Measurements from ENCODE around the gene EPB42.
"Not testable (repeated sequence)": the region's sequence is repeated elsewhere in the genome, so short reads cannot be mapped to it uniquely, and the experiment has no call there.

EPB42 gene

GRCh38 chr15:43239732-43240491 lies 19.1 kb upstream of the EPB42 start:
- DNase-seq: peak; percentile 9

- DNase-seq: no peak
Observed at GRCh38 chr15:43238671-43239131, 17.9 kb upstream of the EPB42 start.

- DNase-seq: no peak
Observed at GRCh38 chr15:43237842-43238470, 17.1 kb upstream of the EPB42 start.

GRCh38 chr15:43235536-43235935 lies 14.7 kb upstream of the EPB42 start:
- no peak for DNase-seq

GRCh38 chr15:43232289-43232874 lies 11.6 kb upstream of the EPB42 start:
- no peak for DNase-seq

- DNase-seq: peak; percentile 3
Observed at GRCh38 chr15:43230640-43231115, 9.9 kb upstream of the EPB42 start.

GRCh38 chr15:43229977-43230376 lies 9.2 kb upstream of the EPB42 start:
- no peak for DNase-seq

- DNase-seq: no peak
Observed at GRCh38 chr15:43226436-43227305, 5.9 kb upstream of the EPB42 start.

GRCh38 chr15:43225950-43226255 lies 5.1 kb upstream of the EPB42 start:
- DNase-seq: not testable (repeated sequence)

- DNase-seq: peak; percentile 58
Observed at GRCh38 chr15:43225201-43225949, 4.6 kb upstream of the EPB42 start.

GRCh38 chr15:43221422-43221821 lies 604 bp upstream of the EPB42 start:
- DNase-seq: no peak

- DNase-seq: no peak
Observed at GRCh38 chr15:43219929-43220928, 589 bp downstream of the EPB42 start.

- DNase-seq: peak; percentile 9
Observed at GRCh38 chr15:43218908-43219706, 1.7 kb downstream of the EPB42 start.

GRCh38 chr15:43215961-43216360 lies 4.9 kb downstream of the EPB42 start:
- DNase-seq: no peak

- DNase-seq: no peak
Observed at GRCh38 chr15:43214592-43215295, 6.1 kb downstream of the EPB42 start.

- DNase-seq: no peak
Observed at GRCh38 chr15:43214169-43214568, 6.6 kb downstream of the EPB42 start.

GRCh38 chr15:43213466-43213865 lies 7.4 kb downstream of the EPB42 start:
- no peak for DNase-seq

- no peak for DNase-seq
Observed at GRCh38 chr15:43212951-43213350, 7.9 kb downstream of the EPB42 start.

- DNase-seq: no peak
Observed at GRCh38 chr15:43212299-43212698, 8.5 kb downstream of the EPB42 start.
